ENCODE results near the gene CNTNAP3B.
"Not testable (repeated sequence)": the region's sequence is repeated elsewhere in the genome, so short reads cannot be mapped to it uniquely, and the experiment has no call there.

The CNTNAP3B gene

GRCh38 chr9:41905488-41905887 is 223.7 kb downstream of the CNTNAP3B start:
- H3K79me2 ChIP-seq (ENCODE audit: insufficient read depth, low read length); H3K4me2 ChIP-seq (ENCODE audit: low read depth, low read length, poor library complexity, severe bottlenecking); H3K36me3 ChIP-seq (ENCODE audit: insufficient read depth, low read length); H3F3A ChIP-seq (ENCODE audit: low read depth); H2AFZ ChIP-seq (ENCODE audit: low read length); H4K20me1 ChIP-seq (ENCODE audit: insufficient read depth, low read length, poor library complexity, severe bottlenecking); H3K4me3 ChIP-seq (ENCODE audit: low read length, poor library complexity, severe bottlenecking); H3K4me1 ChIP-seq (ENCODE audit: insufficient read depth, low read length, poor library complexity, severe bottlenecking); H3K9ac ChIP-seq (ENCODE audit: low read depth, low read length, poor library complexity, severe bottlenecking); H3K9me2 ChIP-seq (replicated peaks; ENCODE audit: low read depth, low read length); H3K27me3 ChIP-seq (ENCODE audit: insufficient read depth, low read length, poor library complexity, severe bottlenecking); H3K9me3 ChIP-seq (ENCODE audit: insufficient read depth, low read depth, low read length): not testable (repeated sequence)

- not testable (repeated sequence) for H4K20me1 ChIP-seq (ENCODE audit: insufficient read depth, low read length, poor library complexity, severe bottlenecking); H2AFZ ChIP-seq (ENCODE audit: low read length); H3K9me3 ChIP-seq (ENCODE audit: insufficient read depth, low read depth, low read length); H3K4me1 ChIP-seq (ENCODE audit: insufficient read depth, low read length, poor library complexity, severe bottlenecking); H3K36me3 ChIP-seq (ENCODE audit: insufficient read depth, low read length); H3K9me2 ChIP-seq (replicated peaks; ENCODE audit: low read depth, low read length); H3K4me2 ChIP-seq (ENCODE audit: low read depth, low read length, poor library complexity, severe bottlenecking); H3K79me2 ChIP-seq (ENCODE audit: insufficient read depth, low read length); H3K27me3 ChIP-seq (ENCODE audit: insufficient read depth, low read length, poor library complexity, severe bottlenecking); H3K4me3 ChIP-seq (ENCODE audit: low read length, poor library complexity, severe bottlenecking); H3F3A ChIP-seq (ENCODE audit: low read depth); H3K9ac ChIP-seq (ENCODE audit: low read depth, low read length, poor library complexity, severe bottlenecking)
Measured at GRCh38 chr9:41902762-41903161, 226.5 kb downstream of the CNTNAP3B start.

- H3K4me1 ChIP-seq (ENCODE audit: insufficient read depth, low read length, poor library complexity, severe bottlenecking); H3K9me2 ChIP-seq (replicated peaks; ENCODE audit: low read depth, low read length); H3K9me3 ChIP-seq (ENCODE audit: insufficient read depth, low read depth, low read length); H4K20me1 ChIP-seq (ENCODE audit: insufficient read depth, low read length, poor library complexity, severe bottlenecking); H3K4me3 ChIP-seq (ENCODE audit: low read length, poor library complexity, severe bottlenecking); H3K36me3 ChIP-seq (ENCODE audit: insufficient read depth, low read length); H3K4me2 ChIP-seq (ENCODE audit: low read depth, low read length, poor library complexity, severe bottlenecking); H3K27me3 ChIP-seq (ENCODE audit: insufficient read depth, low read length, poor library complexity, severe bottlenecking); H2AFZ ChIP-seq (ENCODE audit: low read length); H3F3A ChIP-seq (ENCODE audit: low read depth); H3K9ac ChIP-seq (ENCODE audit: low read depth, low read length, poor library complexity, severe bottlenecking); H3K79me2 ChIP-seq (ENCODE audit: insufficient read depth, low read length): not testable (repeated sequence)
Measured at GRCh38 chr9:41898720-41899343, 230.4 kb downstream of the CNTNAP3B start.

GRCh38 chr9:41874557-41874956 is 254.7 kb downstream of the CNTNAP3B start:
- H3K36me3 ChIP-seq (ENCODE audit: insufficient read depth, low read length); H4K20me1 ChIP-seq (ENCODE audit: insufficient read depth, low read length, poor library complexity, severe bottlenecking); H3F3A ChIP-seq (ENCODE audit: low read depth); H3K4me2 ChIP-seq (ENCODE audit: low read depth, low read length, poor library complexity, severe bottlenecking); H3K9ac ChIP-seq (ENCODE audit: low read depth, low read length, poor library complexity, severe bottlenecking); H3K79me2 ChIP-seq (ENCODE audit: insufficient read depth, low read length); H2AFZ ChIP-seq (ENCODE audit: low read length); H3K4me3 ChIP-seq (ENCODE audit: low read length, poor library complexity, severe bottlenecking); H3K9me2 ChIP-seq (replicated peaks; ENCODE audit: low read depth, low read length); H3K27me3 ChIP-seq (ENCODE audit: insufficient read depth, low read length, poor library complexity, severe bottlenecking); H3K9me3 ChIP-seq (ENCODE audit: insufficient read depth, low read depth, low read length); H3K4me1 ChIP-seq (ENCODE audit: insufficient read depth, low read length, poor library complexity, severe bottlenecking): not testable (repeated sequence)

GRCh38 chr9:41855422-41855821 is 273.8 kb downstream of the CNTNAP3B start:
- H3K9me2 ChIP-seq (replicated peaks; ENCODE audit: low read depth, low read length); H3K9me3 ChIP-seq (ENCODE audit: insufficient read depth, low read depth, low read length); H4K20me1 ChIP-seq (ENCODE audit: insufficient read depth, low read length, poor library complexity, severe bottlenecking); H3F3A ChIP-seq (ENCODE audit: low read depth); H3K4me2 ChIP-seq (ENCODE audit: low read depth, low read length, poor library complexity, severe bottlenecking); H3K79me2 ChIP-seq (ENCODE audit: insufficient read depth, low read length); H3K4me1 ChIP-seq (ENCODE audit: insufficient read depth, low read length, poor library complexity, severe bottlenecking); H3K9ac ChIP-seq (ENCODE audit: low read depth, low read length, poor library complexity, severe bottlenecking); H3K36me3 ChIP-seq (ENCODE audit: insufficient read depth, low read length); H3K27me3 ChIP-seq (ENCODE audit: insufficient read depth, low read length, poor library complexity, severe bottlenecking); H3K4me3 ChIP-seq (ENCODE audit: low read length, poor library complexity, severe bottlenecking); H2AFZ ChIP-seq (ENCODE audit: low read length): not testable (repeated sequence)

GRCh38 chr9:41851848-41852740 is 277.1 kb downstream of the CNTNAP3B start:
- not testable (repeated sequence) for H3K9me2 ChIP-seq (replicated peaks; ENCODE audit: low read depth, low read length); H3K27me3 ChIP-seq (ENCODE audit: insufficient read depth, low read length, poor library complexity, severe bottlenecking); H3F3A ChIP-seq (ENCODE audit: low read depth); H3K36me3 ChIP-seq (ENCODE audit: insufficient read depth, low read length); H3K4me1 ChIP-seq (ENCODE audit: insufficient read depth, low read length, poor library complexity, severe bottlenecking); H3K4me2 ChIP-seq (ENCODE audit: low read depth, low read length, poor library complexity, severe bottlenecking); H4K20me1 ChIP-seq (ENCODE audit: insufficient read depth, low read length, poor library complexity, severe bottlenecking); H3K4me3 ChIP-seq (ENCODE audit: low read length, poor library complexity, severe bottlenecking); H3K79me2 ChIP-seq (ENCODE audit: insufficient read depth, low read length); H3K9ac ChIP-seq (ENCODE audit: low read depth, low read length, poor library complexity, severe bottlenecking); H2AFZ ChIP-seq (ENCODE audit: low read length); H3K9me3 ChIP-seq (ENCODE audit: insufficient read depth, low read depth, low read length)

- H2AFZ ChIP-seq (ENCODE audit: low read length); H4K20me1 ChIP-seq (ENCODE audit: insufficient read depth, low read length, poor library complexity, severe bottlenecking); H3K9me2 ChIP-seq (replicated peaks; ENCODE audit: low read depth, low read length); H3F3A ChIP-seq (ENCODE audit: low read depth); H3K4me2 ChIP-seq (ENCODE audit: low read depth, low read length, poor library complexity, severe bottlenecking); H3K4me3 ChIP-seq (ENCODE audit: low read length, poor library complexity, severe bottlenecking); H3K9me3 ChIP-seq (ENCODE audit: insufficient read depth, low read depth, low read length); H3K4me1 ChIP-seq (ENCODE audit: insufficient read depth, low read length, poor library complexity, severe bottlenecking); H3K79me2 ChIP-seq (ENCODE audit: insufficient read depth, low read length); H3K9ac ChIP-seq (ENCODE audit: low read depth, low read length, poor library complexity, severe bottlenecking); H3K36me3 ChIP-seq (ENCODE audit: insufficient read depth, low read length); H3K27me3 ChIP-seq (ENCODE audit: insufficient read depth, low read length, poor library complexity, severe bottlenecking): not testable (repeated sequence)
Measured at GRCh38 chr9:41847829-41848228, 281.4 kb downstream of the CNTNAP3B start.

All from Loucy (cell line).